Thymus (tissue), 11 donors: Measurements from ENCODE around the gene CAV1. TPM values are rescaled to one million over a fixed set of nuclear protein-coding genes. Genes with fewer than 3 reads are reported as not detected.

Experiments used
- DNase-seq, 9 donors: peaks; one replicate each; pipeline ENCODE4 v3.0.0-alpha.2; 2013; ENCODE audit warnings: low spot score in 9 of 9, low read depth in 6 of 9, missing footprints in 1 of 9
- H3K27ac ChIP-seq, 2 donors: one replicate each; pipeline ENCODE4 v1.5.1; 2013; ENCODE audit warnings: control low read depth in 1 of 2, low read depth in 1 of 2, low read length in 1 of 2, mild to moderate bottlenecking in 1 of 2, moderate library complexity in 1 of 2
- H3K27me3 ChIP-seq, 2 donors: one replicate each; pipeline ENCODE4 v1.5.1; 2013; ENCODE audit warnings: low read length in 1 of 2; ENCODE audit not compliant: control insufficient read depth in 2 of 2, insufficient read depth in 1 of 2
- H3K36me3 ChIP-seq, 2 donors: one replicate each; pipeline ENCODE4 v1.5.1; 2013; ENCODE audit warnings: low read length in 1 of 2, mild to moderate bottlenecking in 1 of 2, moderate library complexity in 1 of 2; ENCODE audit not compliant: control insufficient read depth in 2 of 2, insufficient read depth in 2 of 2
- H3K4me1 ChIP-seq, 2 donors: one replicate each; pipeline ENCODE4 v1.5.1; 2013; ENCODE audit warnings: low read length in 2 of 2; ENCODE audit not compliant: control insufficient read depth in 2 of 2, insufficient read depth in 2 of 2
- H3K4me3 ChIP-seq, 2 donors: one replicate each; pipeline ENCODE4 v1.5.1; 2013; ENCODE audit warnings: low read length in 2 of 2, control low read depth in 1 of 2, mild to moderate bottlenecking in 1 of 2
- H3K9me3 ChIP-seq, 2 donors: one replicate each; pipeline ENCODE4 v1.5.1; 2013; ENCODE audit warnings: low read length in 1 of 2, mild to moderate bottlenecking in 1 of 2; ENCODE audit not compliant: control insufficient read depth in 2 of 2, insufficient read depth in 1 of 2
- WGBS: extraction: QIAGEN DNeasy Blood & Tissue Kit; methylation state at CpG from one replicate; pipeline ENCODE4 v1.1.7; 2013; 5-methylcytosine and 5-hydroxymethylcytosine counted together
- polyA plus RNA-seq: library from polyadenylated mRNA; stranded (reverse); fragments of 200-250 nt; gene quantifications from one replicate; pipeline ENCODE4 v1.2.3, GENCODE V29; 2013
- total RNA-seq: library from RNA; stranded (reverse); fragments of 120-200 nt; gene quantifications from one replicate; pipeline ENCODE4 v1.2.4, GENCODE V29; 2013
- donor health status: healthy.

Gene CAV1
- total and polyA plus RNA-seq, 2 donors: 26.4 to 50.6 TPM

- H3K4me3 ChIP-seq: no peak overlapping the region
- H3K27me3 ChIP-seq: no peaks in the 10 kb centered on the region
- no peaks in the 10 kb centered on the region for H3K9me3 ChIP-seq
- H3K27ac ChIP-seq: no peak overlapping the region
- 93% methylated on average over 6 of the region's 6 CpGs for WGBS
- no peak for DNase-seq
- no peaks in the 10 kb centered on the region for H3K4me1 ChIP-seq
- no peaks in the 10 kb centered on the region for H3K36me3 ChIP-seq
These were observed 20.7 kb downstream of the CAV1 start for GRCh38 chr7:116545411-116545993.

GRCh38 chr7:116546054-116546453, 21.2 kb downstream of the CAV1 start:
- Histone ChIP-seq H3K4me1 (no peaks in the 10 kb centered on the region), H3K4me3 (no peak overlapping the region), H3K9me3 (no peaks in the 10 kb centered on the region), H3K27ac (no peak overlapping the region), H3K27me3 (no peaks in the 10 kb centered on the region), H3K36me3 (no peaks in the 10 kb centered on the region)
- 96% methylated on average over 11 of the region's 11 CpGs for WGBS
- no peak for DNase-seq

- Histone ChIP-seq H3K36me3 (no peaks in the 10 kb centered on the region), H3K9me3 (no peaks in the 10 kb centered on the region), H3K27me3 (no peaks in the 10 kb centered on the region), H3K4me1 (no peaks in the 10 kb centered on the region), H3K4me3 (no peak overlapping the region), H3K27ac (no peak overlapping the region)
- 95% methylated on average over 1 of the region's 1 CpG for WGBS
- DNase-seq: no peak
These were observed 22.1 kb downstream of the CAV1 start for GRCh38 chr7:116546916-116547315.

GRCh38 chr7:116547347-116547746, 22.5 kb downstream of the CAV1 start:
- Histone ChIP-seq H3K27me3 (no peaks in the 10 kb centered on the region), H3K36me3 (no peaks in the 10 kb centered on the region), H3K4me3 (no peak overlapping the region), H3K9me3 (no peaks in the 10 kb centered on the region), H3K4me1 (no peaks in the 10 kb centered on the region), H3K27ac (no peak overlapping the region)
- DNase-seq: no peak
- 94% methylated on average over 2 of the region's 2 CpGs for WGBS

- H3K4me1 ChIP-seq: no peaks in the 10 kb centered on the region
- no peaks in the 10 kb centered on the region for H3K36me3 ChIP-seq
- no peaks in the 10 kb centered on the region for H3K9me3 ChIP-seq
- H3K4me3 ChIP-seq: no peak overlapping the region
- no peak for DNase-seq
- no peaks in the 10 kb centered on the region for H3K27me3 ChIP-seq
- 89% methylated on average over 3 of the region's 3 CpGs for WGBS
- H3K27ac ChIP-seq: no peak overlapping the region
These were observed 23.7 kb downstream of the CAV1 start for GRCh38 chr7:116548506-116548905.

GRCh38 chr7:116549370-116549769, 24.5 kb downstream of the CAV1 start:
- H3K27me3 ChIP-seq: no peaks in the 10 kb centered on the region
- no peak overlapping the region for H3K27ac ChIP-seq
- no peak for DNase-seq
- H3K9me3 ChIP-seq: no peaks in the 10 kb centered on the region
- H3K4me1 ChIP-seq: no peaks in the 10 kb centered on the region
- H3K4me3 ChIP-seq: no peak overlapping the region
- no peaks in the 10 kb centered on the region for H3K36me3 ChIP-seq

GRCh38 chr7:116551692-116552091, 26.9 kb downstream of the CAV1 start:
- no peak overlapping the region for H3K27ac ChIP-seq
- no peak for DNase-seq
- WGBS: 94% methylated on average over 5 of the region's 5 CpGs

GRCh38 chr7:116552602-116553001, 27.8 kb downstream of the CAV1 start:
- DNase-seq: no peak
- H3K27me3 ChIP-seq: no peaks in the 10 kb centered on the region
- no peaks in the 10 kb centered on the region for H3K4me1 ChIP-seq
- no peak overlapping the region for H3K27ac ChIP-seq
- H3K4me3 ChIP-seq: no peak overlapping the region
- H3K9me3 ChIP-seq: no peaks in the 10 kb centered on the region
- no peaks in the 10 kb centered on the region for H3K36me3 ChIP-seq
- 95% methylated on average over 1 of the region's 1 CpG for WGBS

More at GRCh38 chr7:116551692-116552091, 26.9 kb downstream of the CAV1 start:
- H3K36me3 ChIP-seq: no peaks in the 10 kb centered on the region
- H3K4me3 ChIP-seq: no peak overlapping the region
- no peaks in the 10 kb centered on the region for H3K4me1 ChIP-seq
- H3K9me3 ChIP-seq: no peaks in the 10 kb centered on the region
- no peaks in the 10 kb centered on the region for H3K27me3 ChIP-seq

- Histone ChIP-seq H3K4me1 (no peaks in the 10 kb centered on the region), H3K9me3 (no peaks in the 10 kb centered on the region), H3K4me3 (no peak overlapping the region), H3K27me3 (no peaks in the 10 kb centered on the region), H3K36me3 (no peaks in the 10 kb centered on the region), H3K27ac (no peak overlapping the region)
- DNase-seq: no peak
- 95% methylated on average over 3 of the region's 3 CpGs for WGBS
These were observed 28.5 kb downstream of the CAV1 start for GRCh38 chr7:116553168-116553964.
